Left ventricle myocardium inferior (tissue), 1 donor: ENCODE results near the gene RTP4. TPM values are rescaled to one million over a fixed set of nuclear protein-coding genes. Genes with fewer than 3 reads are reported as not detected.

ENCODE experiments used
- DNase-seq: peaks from one replicate; pipeline ENCODE4 v3.0.0-alpha.2; 2020
- H3K27ac ChIP-seq: fragments of 200-600 bp; replicated peaks from 2 replicates; pipeline ENCODE4 v1.8.0; 2021
- H3K27me3 ChIP-seq: fragments of 200-600 bp; 2 replicates; pipeline ENCODE4 v1.8.0; 2021; ENCODE audit warnings: low read depth
- H3K36me3 ChIP-seq: fragments of 200-600 bp; 2 replicates; pipeline ENCODE4 v1.8.0; 2021
- H3K4me1 ChIP-seq: fragments of 200-600 bp; 2 replicates; pipeline ENCODE4 v1.8.0; 2021
- H3K4me3 ChIP-seq: fragments of 200-600 bp; 2 replicates; pipeline ENCODE4 v1.8.0; 2021; ENCODE audit warnings: mild to moderate bottlenecking, moderate library complexity
- H3K9me3 ChIP-seq: fragments of 200-600 bp; replicated peaks from 2 replicates; pipeline ENCODE4 v1.8.0; 2021
- CTCF ChIP-seq: fragments of 200-600 bp; IDR thresholded peaks from 2 replicates; pipeline ENCODE4 v1.8.0; 2021; ENCODE audit warnings: antibody characterized with exemption, mild to moderate bottlenecking, borderline replicate concordance
- intact Hi-C: fragments of 100-400 bp; cut with micrococcal nuclease; formaldehyde crosslinking; loops from one replicate; pipeline ENCODE4 v1.11.0; 2022
- long read RNA-seq: library from polyadenylated mRNA; unstranded; transcript quantifications from one replicate; pipeline ENCODE4 v2.0.0, GENCODE V29; 2021
- total RNA-seq: library from RNA; stranded (reverse); fragmentation: NEBNext Ultra II Directional; extraction: Animal tissue kit (Norgen Biotek cat#: 25700); gene quantifications from one replicate; pipeline ENCODE4 v1.2.1, GENCODE V29; 2021
- donor health status: DM: no; HTN: yes; CAD: no; lungs with severe emphysema.

The RTP4 gene
- 0.93 TPM for total RNA-seq
- long read RNA-seq, result 0 reads

- Histone ChIP-seq H3K4me1 (peaks cover 23% of the 10 kb centered on the region), H3K27me3 (no peaks in the 10 kb centered on the region), H3K4me3 (peak within 1 kb of the TSS; percentile 67), H3K9me3 (no peaks in the 10 kb centered on the region), H3K36me3 (peaks cover 17% of the 10 kb centered on the region), H3K27ac (peak within 1 kb of the TSS; percentile 90)
- intact Hi-C loops, result no loop called here
- DNase-seq, result no peak
- TF ChIP-seq CTCF, result no peak
Measured at GRCh38 chr3:187368251-187369088, at the start of gene RTP4. RTP4 (plus strand) TSS chr3:187368385; CDS start chr3:187368442, 57 bp downstream.

- peak overlapping the region; percentile 41 for H3K27ac ChIP-seq
- TF ChIP-seq CTCF, result peak; percentile 88
- H3K9me3 ChIP-seq, result no peaks in the 10 kb centered on the region
- peak overlapping the region; percentile 57 for H3K4me3 ChIP-seq
- DNase-seq, result no peak
- H3K27me3 ChIP-seq, result peaks cover 19% of the 10 kb centered on the region
- intact Hi-C loops, result loop anchor here (2.0 to 5.0 kb wide), 2 partner anchors 97 to 360 kb away; no protein-coding TSS in a partner anchor
- no peaks in the 10 kb centered on the region for H3K36me3 ChIP-seq
- peaks cover 13% of the 10 kb centered on the region for H3K4me1 ChIP-seq
Measured at GRCh38 chr3:187318819-187319616, 49.2 kb upstream of the RTP4 start.

- intact Hi-C loops, result loop anchor here (2.0 to 5.0 kb wide), 2 partner anchors 98 to 359 kb away; no protein-coding TSS in a partner anchor
- Histone ChIP-seq H3K27ac (peak overlapping the region; percentile 41), H3K9me3 (no peaks in the 10 kb centered on the region), H3K4me3 (peak overlapping the region; percentile 57), H3K36me3 (no peaks in the 10 kb centered on the region), H3K27me3 (peaks cover 13% of the 10 kb centered on the region), H3K4me1 (peaks cover 13% of the 10 kb centered on the region)
- peak; percentile 55 for DNase-seq
- peak; percentile 92 for TF ChIP-seq CTCF
Measured at GRCh38 chr3:187319699-187320302, 48.4 kb upstream of the RTP4 start.

- Histone ChIP-seq H3K27me3 (peaks cover 25% of the 10 kb centered on the region), H3K4me3 (no peak overlapping the region), H3K4me1 (peaks cover 13% of the 10 kb centered on the region), H3K9me3 (no peaks in the 10 kb centered on the region), H3K27ac (no peak overlapping the region), H3K36me3 (no peaks in the 10 kb centered on the region)
- no peak for DNase-seq
- no peak for TF ChIP-seq CTCF
- intact Hi-C loops, result no loop called here
Measured at GRCh38 chr3:187321766-187322165, 46.4 kb upstream of the RTP4 start.

GRCh38 chr3:187322291-187322690, 45.9 kb upstream of the RTP4 start:
- no peak for TF ChIP-seq CTCF
- no peak overlapping the region for H3K4me3 ChIP-seq
- no peaks in the 10 kb centered on the region for H3K36me3 ChIP-seq
- intact Hi-C loops, result no loop called here
- peaks cover 13% of the 10 kb centered on the region for H3K4me1 ChIP-seq
- H3K9me3 ChIP-seq, result no peaks in the 10 kb centered on the region
- H3K27ac ChIP-seq, result no peak overlapping the region
- H3K27me3 ChIP-seq, result peaks cover 25% of the 10 kb centered on the region
- DNase-seq, result no peak
